ENCODE results near the gene PRAMEF12.
"Not testable (repeated sequence)": the region's sequence is repeated elsewhere in the genome, so short reads cannot be mapped to it uniquely, and the experiment has no call there.

PRAMEF12 gene

GRCh38 chr1:12773438-12773837, at the start of gene PRAMEF12:
Gene PRAMEF12 (plus strand): TSS chr1:12773738. CDS start chr1:12774868, 1,130 bp downstream.
- in situ Hi-C loops (cut with MboI; ENCODE audit: low sequenced_read_pairs, unreplicated experiment) = no loop called here
- no peak for TF ChIP-seq CTCF (IDR thresholded peaks at IDR 0.05; ENCODE audit: borderline replicate concordance, control extremely low read depth, extremely low read depth, insufficient read depth, missing control alignments)
- DNase-seq (ENCODE audit: low spot score) = no peak

DNA sequence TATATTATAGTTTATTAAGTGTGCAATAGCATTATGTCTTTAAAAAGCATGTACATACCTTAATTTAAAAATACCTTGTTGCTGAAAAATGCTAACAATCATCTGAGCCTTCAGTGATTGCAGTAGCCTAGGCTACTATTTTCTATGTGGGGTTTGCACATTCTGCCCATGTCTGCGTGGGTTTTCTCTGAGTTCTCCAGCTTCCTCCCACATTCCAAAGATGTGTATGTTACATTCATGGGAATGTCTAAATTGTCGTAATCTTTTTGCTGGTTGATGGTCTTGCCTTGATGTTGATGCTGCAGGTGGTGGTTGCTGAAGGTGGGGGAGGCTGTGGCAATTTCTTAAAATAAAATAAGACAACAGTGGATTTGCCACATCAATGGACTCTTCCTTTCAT, 45.1 kb upstream of the PRAMEF12 start:
- no peak for DNase-seq (ENCODE audit: low spot score)
- TF ChIP-seq CTCF (IDR thresholded peaks at IDR 0.05; ENCODE audit: borderline replicate concordance, control extremely low read depth, extremely low read depth, insufficient read depth, missing control alignments) = no peak
- in situ Hi-C loops (cut with MboI; ENCODE audit: low sequenced_read_pairs, unreplicated experiment) = no loop called here

- no peak for DNase-seq (ENCODE audit: low spot score)
- no peak for TF ChIP-seq CTCF (IDR thresholded peaks at IDR 0.05; ENCODE audit: borderline replicate concordance, control extremely low read depth, extremely low read depth, insufficient read depth, missing control alignments)
- in situ Hi-C loops (cut with MboI; ENCODE audit: low sequenced_read_pairs, unreplicated experiment) = no loop called here
Observed at GRCh38 chr1:12730156-12730555, 43.4 kb upstream of the PRAMEF12 start.

DNA sequence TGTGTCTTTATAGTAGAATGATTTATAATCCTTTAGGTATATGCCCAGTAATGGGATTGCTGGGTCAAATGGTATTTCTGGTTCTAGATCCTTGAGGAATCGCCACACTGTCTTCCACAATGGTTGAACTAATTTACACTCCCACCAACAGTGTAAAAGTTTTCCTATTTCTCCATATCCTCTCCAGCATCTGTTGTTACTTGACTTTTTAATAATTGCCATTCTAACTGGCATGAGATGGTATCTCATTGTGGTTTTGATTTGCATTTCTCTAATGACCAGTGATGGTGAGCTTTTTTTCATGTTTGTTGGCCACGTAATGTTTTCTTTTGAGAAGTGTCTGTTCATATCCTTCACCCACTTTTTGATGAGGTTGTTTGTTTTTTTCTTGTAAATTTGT, 42.5 kb upstream of the PRAMEF12 start:
- in situ Hi-C loops (cut with MboI; ENCODE audit: low sequenced_read_pairs, unreplicated experiment); DNase-seq (ENCODE audit: low spot score): not testable (repeated sequence)

GRCh38 chr1:12734651-12735050, 38.9 kb upstream of the PRAMEF12 start:
- no peak for TF ChIP-seq CTCF (IDR thresholded peaks at IDR 0.05; ENCODE audit: borderline replicate concordance, control extremely low read depth, extremely low read depth, insufficient read depth, missing control alignments)
- no peak for DNase-seq (ENCODE audit: low spot score)
- in situ Hi-C loops (cut with MboI; ENCODE audit: low sequenced_read_pairs, unreplicated experiment) = no loop called here

DNA sequence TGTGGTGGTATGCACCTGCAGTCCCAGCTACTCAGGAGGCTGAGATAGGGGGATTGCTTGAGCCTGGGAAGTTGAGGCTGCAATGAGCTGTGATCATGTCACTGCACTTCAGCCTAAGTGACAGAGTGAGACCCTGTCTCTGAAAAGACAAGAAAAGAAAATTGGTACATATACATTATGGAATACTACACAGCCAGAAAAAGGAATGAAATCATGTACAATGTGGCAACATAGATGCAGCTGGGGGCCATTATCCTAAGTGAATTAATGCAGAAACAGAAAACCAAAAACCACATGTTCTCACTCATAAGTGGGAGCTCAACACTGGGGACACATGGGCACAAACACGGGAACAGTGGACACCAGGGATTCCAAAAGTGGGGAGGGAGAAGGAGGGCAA, 34.6 kb upstream of the PRAMEF12 start:
- in situ Hi-C loops (cut with MboI; ENCODE audit: low sequenced_read_pairs, unreplicated experiment) = no loop called here
- no peak for DNase-seq (ENCODE audit: low spot score)
- no peak for TF ChIP-seq CTCF (IDR thresholded peaks at IDR 0.05; ENCODE audit: borderline replicate concordance, control extremely low read depth, extremely low read depth, insufficient read depth, missing control alignments)

GRCh38 chr1:12739613-12740012, 33.9 kb upstream of the PRAMEF12 start:
- TF ChIP-seq CTCF (IDR thresholded peaks at IDR 0.05; ENCODE audit: borderline replicate concordance, control extremely low read depth, extremely low read depth, insufficient read depth, missing control alignments) = no peak
- in situ Hi-C loops (cut with MboI; ENCODE audit: low sequenced_read_pairs, unreplicated experiment) = no loop called here

More at GRCh38 chr1:12739613-12740012, 33.9 kb upstream of the PRAMEF12 start:
- no peak for DNase-seq (ENCODE audit: low spot score)
